Measurements from ENCODE around the gene TFAM.

Gene TFAM

GRCh38 chr10:58372607-58373441, 12.4 kb upstream of the TFAM start:
- TF ChIP-seq CTCF (conservative IDR thresholded peaks at IDR 0.05; ENCODE audit: low read depth, low read length), result no peak
- no peak for DNase-seq (ENCODE audit: low read depth)
- H3K4me3 ChIP-seq (ENCODE audit: low read depth, low read length), result no peak overlapping the region

GRCh38 chr10:58373442-58373827, 11.8 kb upstream of the TFAM start:
- DNase-seq (ENCODE audit: low read depth), result no peak
- no peak overlapping the region for H3K4me3 ChIP-seq (ENCODE audit: low read depth, low read length)
- no peak for TF ChIP-seq CTCF (conservative IDR thresholded peaks at IDR 0.05; ENCODE audit: low read depth, low read length)

GRCh38 chr10:58382489-58382995, 2.7 kb upstream of the TFAM start:
- TF ChIP-seq CTCF (conservative IDR thresholded peaks at IDR 0.05; ENCODE audit: low read depth, low read length), result no peak
- DNase-seq (ENCODE audit: low read depth), result no peak

GRCh38 chr10:58384095-58384494, 1.1 kb upstream of the TFAM start:
- no peak overlapping the region for H3K4me3 ChIP-seq (ENCODE audit: low read depth, low read length)
- TF ChIP-seq CTCF (conservative IDR thresholded peaks at IDR 0.05; ENCODE audit: low read depth, low read length), result no peak
- peak; percentile 32 for DNase-seq (ENCODE audit: low read depth)

More at GRCh38 chr10:58382489-58382995, 2.7 kb upstream of the TFAM start:
- no peak overlapping the region for H3K4me3 ChIP-seq (ENCODE audit: low read depth, low read length)

GRCh38 chr10:58384544-58384998, 639 bp upstream of the TFAM start:
- TF ChIP-seq CTCF (conservative IDR thresholded peaks at IDR 0.05; ENCODE audit: low read depth, low read length), result no peak
- H3K4me3 ChIP-seq (ENCODE audit: low read depth, low read length), result peak overlapping the region; percentile 86
- DNase-seq (ENCODE audit: low read depth), result no peak

GRCh38 chr10:58385784-58386112, 538 bp downstream of the TFAM start:
- H3K4me3 ChIP-seq (ENCODE audit: low read depth, low read length), result peak overlapping the region; percentile 86
- peak; percentile 38 for DNase-seq (ENCODE audit: low read depth)
- TF ChIP-seq CTCF (conservative IDR thresholded peaks at IDR 0.05; ENCODE audit: low read depth, low read length), result no peak

- TF ChIP-seq CTCF (conservative IDR thresholded peaks at IDR 0.05; ENCODE audit: low read depth, low read length), result no peak
- DNase-seq (ENCODE audit: low read depth), result no peak
- no peak overlapping the region for H3K4me3 ChIP-seq (ENCODE audit: low read depth, low read length)
Observed at GRCh38 chr10:58389024-58389423, 3.8 kb downstream of the TFAM start.

All from choroid plexus epithelial cell (primary cell).